ENCODE results near the gene CYP3A5. TPM values are rescaled to one million over a fixed set of nuclear protein-coding genes. Genes with fewer than 3 reads are reported as not detected.

Gene CYP3A5
- total and polyA plus RNA-seq, 9 of the 15 experiments (the other 6 are each of a cell fraction or from before 2014, with no cell fraction given): 0.73 to 2.8 (median 1.5) TPM

DNA sequence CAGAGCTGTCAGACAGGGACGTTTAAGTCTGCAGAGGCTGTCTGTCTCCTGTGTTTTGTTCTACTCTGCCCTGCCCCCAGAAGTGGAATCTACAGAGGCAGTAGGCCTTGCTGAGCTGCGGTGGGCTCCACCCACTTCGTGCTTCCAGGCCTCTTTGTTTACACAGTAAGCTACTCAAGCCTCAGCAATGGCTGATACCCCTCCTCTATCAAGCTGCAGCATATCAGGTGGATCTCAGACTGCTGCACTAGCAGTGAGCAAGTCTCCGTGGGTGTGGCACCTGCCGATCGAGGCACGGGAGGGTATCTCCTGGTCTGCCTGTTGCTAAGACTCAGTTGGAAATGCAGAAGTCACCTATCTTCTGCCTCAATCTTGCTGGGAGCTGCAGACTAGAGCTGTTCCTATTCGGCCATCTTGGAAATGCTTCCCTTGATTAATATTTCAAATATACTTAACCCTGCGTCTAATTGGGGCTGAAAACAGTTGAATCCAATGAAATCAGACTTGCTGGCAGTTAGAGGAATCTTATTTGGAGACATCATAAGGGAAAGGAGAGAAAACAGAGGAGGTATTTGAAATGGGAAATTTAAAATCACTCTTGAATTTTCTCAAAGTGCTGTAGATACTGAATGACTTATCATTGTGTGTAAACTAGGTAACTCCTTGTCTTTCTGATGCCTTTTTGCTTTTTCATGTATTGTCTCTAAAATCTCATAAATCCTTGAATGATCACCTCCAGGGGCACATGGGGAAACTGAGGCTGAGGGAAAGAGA lies 13.8 kb upstream of the CYP3A5 start (continued):
- TF ChIP-seq, protein P1, sequence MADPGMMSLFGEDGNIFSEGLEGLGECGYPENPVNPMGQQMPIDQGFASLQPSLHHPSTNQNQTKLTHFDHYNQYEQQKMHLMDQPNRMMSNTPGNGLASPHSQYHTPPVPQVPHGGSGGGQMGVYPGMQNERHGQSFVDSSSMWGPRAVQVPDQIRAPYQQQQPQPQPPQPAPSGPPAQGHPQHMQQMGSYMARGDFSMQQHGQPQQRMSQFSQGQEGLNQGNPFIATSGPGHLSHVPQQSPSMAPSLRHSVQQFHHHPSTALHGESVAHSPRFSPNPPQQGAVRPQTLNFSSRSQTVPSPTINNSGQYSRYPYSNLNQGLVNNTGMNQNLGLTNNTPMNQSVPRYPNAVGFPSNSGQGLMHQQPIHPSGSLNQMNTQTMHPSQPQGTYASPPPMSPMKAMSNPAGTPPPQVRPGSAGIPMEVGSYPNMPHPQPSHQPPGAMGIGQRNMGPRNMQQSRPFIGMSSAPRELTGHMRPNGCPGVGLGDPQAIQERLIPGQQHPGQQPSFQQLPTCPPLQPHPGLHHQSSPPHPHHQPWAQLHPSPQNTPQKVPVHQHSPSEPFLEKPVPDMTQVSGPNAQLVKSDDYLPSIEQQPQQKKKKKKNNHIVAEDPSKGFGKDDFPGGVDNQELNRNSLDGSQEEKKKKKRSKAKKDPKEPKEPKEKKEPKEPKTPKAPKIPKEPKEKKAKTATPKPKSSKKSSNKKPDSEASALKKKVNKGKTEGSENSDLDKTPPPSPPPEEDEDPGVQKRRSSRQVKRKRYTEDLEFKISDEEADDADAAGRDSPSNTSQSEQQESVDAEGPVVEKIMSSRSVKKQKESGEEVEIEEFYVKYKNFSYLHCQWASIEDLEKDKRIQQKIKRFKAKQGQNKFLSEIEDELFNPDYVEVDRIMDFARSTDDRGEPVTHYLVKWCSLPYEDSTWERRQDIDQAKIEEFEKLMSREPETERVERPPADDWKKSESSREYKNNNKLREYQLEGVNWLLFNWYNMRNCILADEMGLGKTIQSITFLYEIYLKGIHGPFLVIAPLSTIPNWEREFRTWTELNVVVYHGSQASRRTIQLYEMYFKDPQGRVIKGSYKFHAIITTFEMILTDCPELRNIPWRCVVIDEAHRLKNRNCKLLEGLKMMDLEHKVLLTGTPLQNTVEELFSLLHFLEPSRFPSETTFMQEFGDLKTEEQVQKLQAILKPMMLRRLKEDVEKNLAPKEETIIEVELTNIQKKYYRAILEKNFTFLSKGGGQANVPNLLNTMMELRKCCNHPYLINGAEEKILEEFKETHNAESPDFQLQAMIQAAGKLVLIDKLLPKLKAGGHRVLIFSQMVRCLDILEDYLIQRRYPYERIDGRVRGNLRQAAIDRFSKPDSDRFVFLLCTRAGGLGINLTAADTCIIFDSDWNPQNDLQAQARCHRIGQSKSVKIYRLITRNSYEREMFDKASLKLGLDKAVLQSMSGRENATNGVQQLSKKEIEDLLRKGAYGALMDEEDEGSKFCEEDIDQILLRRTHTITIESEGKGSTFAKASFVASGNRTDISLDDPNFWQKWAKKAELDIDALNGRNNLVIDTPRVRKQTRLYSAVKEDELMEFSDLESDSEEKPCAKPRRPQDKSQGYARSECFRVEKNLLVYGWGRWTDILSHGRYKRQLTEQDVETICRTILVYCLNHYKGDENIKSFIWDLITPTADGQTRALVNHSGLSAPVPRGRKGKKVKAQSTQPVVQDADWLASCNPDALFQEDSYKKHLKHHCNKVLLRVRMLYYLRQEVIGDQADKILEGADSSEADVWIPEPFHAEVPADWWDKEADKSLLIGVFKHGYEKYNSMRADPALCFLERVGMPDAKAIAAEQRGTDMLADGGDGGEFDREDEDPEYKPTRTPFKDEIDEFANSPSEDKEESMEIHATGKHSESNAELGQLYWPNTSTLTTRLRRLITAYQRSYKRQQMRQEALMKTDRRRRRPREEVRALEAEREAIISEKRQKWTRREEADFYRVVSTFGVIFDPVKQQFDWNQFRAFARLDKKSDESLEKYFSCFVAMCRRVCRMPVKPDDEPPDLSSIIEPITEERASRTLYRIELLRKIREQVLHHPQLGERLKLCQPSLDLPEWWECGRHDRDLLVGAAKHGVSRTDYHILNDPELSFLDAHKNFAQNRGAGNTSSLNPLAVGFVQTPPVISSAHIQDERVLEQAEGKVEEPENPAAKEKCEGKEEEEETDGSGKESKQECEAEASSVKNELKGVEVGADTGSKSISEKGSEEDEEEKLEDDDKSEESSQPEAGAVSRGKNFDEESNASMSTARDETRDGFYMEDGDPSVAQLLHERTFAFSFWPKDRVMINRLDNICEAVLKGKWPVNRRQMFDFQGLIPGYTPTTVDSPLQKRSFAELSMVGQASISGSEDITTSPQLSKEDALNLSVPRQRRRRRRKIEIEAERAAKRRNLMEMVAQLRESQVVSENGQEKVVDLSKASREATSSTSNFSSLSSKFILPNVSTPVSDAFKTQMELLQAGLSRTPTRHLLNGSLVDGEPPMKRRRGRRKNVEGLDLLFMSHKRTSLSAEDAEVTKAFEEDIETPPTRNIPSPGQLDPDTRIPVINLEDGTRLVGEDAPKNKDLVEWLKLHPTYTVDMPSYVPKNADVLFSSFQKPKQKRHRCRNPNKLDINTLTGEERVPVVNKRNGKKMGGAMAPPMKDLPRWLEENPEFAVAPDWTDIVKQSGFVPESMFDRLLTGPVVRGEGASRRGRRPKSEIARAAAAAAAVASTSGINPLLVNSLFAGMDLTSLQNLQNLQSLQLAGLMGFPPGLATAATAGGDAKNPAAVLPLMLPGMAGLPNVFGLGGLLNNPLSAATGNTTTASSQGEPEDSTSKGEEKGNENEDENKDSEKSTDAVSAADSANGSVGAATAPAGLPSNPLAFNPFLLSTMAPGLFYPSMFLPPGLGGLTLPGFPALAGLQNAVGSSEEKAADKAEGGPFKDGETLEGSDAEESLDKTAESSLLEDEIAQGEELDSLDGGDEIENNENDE (IDR thresholded peaks at IDR 0.05; ENCODE audit: low read depth, low read length): no peak
- no peak for TF ChIP-seq IFI16 (CRISPR knock-in tag; IDR thresholded peaks at IDR 0.05)
- no peak for TF ChIP-seq CCNT2 (IDR thresholded peaks at IDR 0.05; ENCODE audit: borderline replicate concordance, extremely low read depth, insufficient read length, low read depth, low read length)
- peak; percentile 90; the same call in 1 of the 2 replicates for TF ChIP-seq NBN (IDR thresholded peaks at IDR 0.05; ENCODE audit: low read depth)
- peak; percentile 78; the same call in 1 of the 2 replicates for TF ChIP-seq CBX5 (IDR thresholded peaks at IDR 0.05; ENCODE audit: borderline replicate concordance, low read depth)
- TF ChIP-seq HMGN3 (IDR thresholded peaks at IDR 0.05; ENCODE audit: borderline replicate concordance, extremely low read depth, insufficient read length, low read depth, low read length): no peak
- no peak for TF ChIP-seq HDAC6 (IDR thresholded peaks at IDR 0.05; ENCODE audit: low read depth, low read length)
- peak; percentile 58 for TF ChIP-seq BRD9 (IDR thresholded peaks at IDR 0.05; ENCODE audit: low read depth, partially characterized antibody)
- no peak for TF ChIP-seq ZNF41 (CRISPR knock-in tag; conservative IDR thresholded peaks at IDR 0.05)
- TF ChIP-seq, protein P2, sequence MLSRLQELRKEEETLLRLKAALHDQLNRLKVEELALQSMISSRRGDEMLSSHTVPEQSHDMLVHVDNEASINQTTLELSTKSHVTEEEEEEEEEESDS (CRISPR knock-in tag; IDR thresholded peaks at IDR 0.05): no peak
- no peak for TF ChIP-seq SMAD2 (IDR thresholded peaks at IDR 0.05; ENCODE audit: low read depth, low read length)
- TF ChIP-seq ZNF436 (CRISPR knock-in tag; IDR thresholded peaks at IDR 0.05): no peak
- TF ChIP-seq, protein P3, sequence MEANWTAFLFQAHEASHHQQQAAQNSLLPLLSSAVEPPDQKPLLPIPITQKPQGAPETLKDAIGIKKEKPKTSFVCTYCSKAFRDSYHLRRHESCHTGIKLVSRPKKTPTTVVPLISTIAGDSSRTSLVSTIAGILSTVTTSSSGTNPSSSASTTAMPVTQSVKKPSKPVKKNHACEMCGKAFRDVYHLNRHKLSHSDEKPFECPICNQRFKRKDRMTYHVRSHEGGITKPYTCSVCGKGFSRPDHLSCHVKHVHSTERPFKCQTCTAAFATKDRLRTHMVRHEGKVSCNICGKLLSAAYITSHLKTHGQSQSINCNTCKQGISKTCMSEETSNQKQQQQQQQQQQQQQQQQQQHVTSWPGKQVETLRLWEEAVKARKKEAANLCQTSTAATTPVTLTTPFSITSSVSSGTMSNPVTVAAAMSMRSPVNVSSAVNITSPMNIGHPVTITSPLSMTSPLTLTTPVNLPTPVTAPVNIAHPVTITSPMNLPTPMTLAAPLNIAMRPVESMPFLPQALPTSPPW (CRISPR knock-in tag; IDR thresholded peaks at IDR 0.05): peak; percentile 75

All from K562 (cell line).